PC-9 (cell line): Measurements from ENCODE around the gene CLPTM1.

Experiments used
- CTCF ChIP-seq: fragments of 200-600 bp; sonication (generic); conservative IDR thresholded peaks from 2 replicates; pipeline ENCODE4 v1.6.1; 2017; ENCODE audit warnings: mixed run types, antibody characterized with exemption, mild to moderate bottlenecking, moderate library complexity
- EZH2 ChIP-seq: fragments of 200-600 bp; sonication (generic); IDR thresholded peaks from 2 replicates; pipeline ENCODE4 v1.8.0; 2017; ENCODE audit warnings: antibody characterized with exemption, low read depth

- no peak for TF ChIP-seq CTCF
- no peak for TF ChIP-seq EZH2
Observed at GRCh38 chr19:44943801-44944249, 11.4 kb upstream of the CLPTM1 start.
